Measurements from ENCODE around the gene DHX15.

DNA sequence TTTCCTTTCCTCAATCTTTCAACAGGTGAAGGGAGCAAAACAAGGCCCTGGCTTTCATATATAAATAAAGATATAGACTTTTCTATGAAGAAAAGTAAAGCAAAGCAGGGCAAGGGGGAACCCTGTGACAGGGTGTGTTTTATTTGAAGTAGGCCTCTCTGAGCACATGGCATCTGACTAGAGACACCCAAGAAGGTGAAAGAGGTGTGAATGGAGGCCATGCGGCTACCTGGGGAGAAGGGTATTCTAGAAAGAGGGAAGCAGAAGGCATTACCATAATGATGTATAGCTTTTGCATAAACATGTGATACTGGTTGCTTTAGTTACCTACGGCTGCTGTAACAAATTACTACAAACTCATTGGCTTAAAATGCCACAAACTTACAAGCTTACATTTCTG lies 75.8 kb downstream of the DHX15 start:
- TF ChIP-seq, protein P1, sequence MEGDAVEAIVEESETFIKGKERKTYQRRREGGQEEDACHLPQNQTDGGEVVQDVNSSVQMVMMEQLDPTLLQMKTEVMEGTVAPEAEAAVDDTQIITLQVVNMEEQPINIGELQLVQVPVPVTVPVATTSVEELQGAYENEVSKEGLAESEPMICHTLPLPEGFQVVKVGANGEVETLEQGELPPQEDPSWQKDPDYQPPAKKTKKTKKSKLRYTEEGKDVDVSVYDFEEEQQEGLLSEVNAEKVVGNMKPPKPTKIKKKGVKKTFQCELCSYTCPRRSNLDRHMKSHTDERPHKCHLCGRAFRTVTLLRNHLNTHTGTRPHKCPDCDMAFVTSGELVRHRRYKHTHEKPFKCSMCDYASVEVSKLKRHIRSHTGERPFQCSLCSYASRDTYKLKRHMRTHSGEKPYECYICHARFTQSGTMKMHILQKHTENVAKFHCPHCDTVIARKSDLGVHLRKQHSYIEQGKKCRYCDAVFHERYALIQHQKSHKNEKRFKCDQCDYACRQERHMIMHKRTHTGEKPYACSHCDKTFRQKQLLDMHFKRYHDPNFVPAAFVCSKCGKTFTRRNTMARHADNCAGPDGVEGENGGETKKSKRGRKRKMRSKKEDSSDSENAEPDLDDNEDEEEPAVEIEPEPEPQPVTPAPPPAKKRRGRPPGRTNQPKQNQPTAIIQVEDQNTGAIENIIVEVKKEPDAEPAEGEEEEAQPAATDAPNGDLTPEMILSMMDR (IDR thresholded peaks at IDR 0.05) = no peak
- no peak for TF ChIP-seq POLR2A (IDR thresholded peaks at IDR 0.05)
